ENCODE data around the gene FLOT2.
"Not testable (repeated sequence)": the region's sequence is repeated elsewhere in the genome, so short reads cannot be mapped to it uniquely, and the experiment has no call there.

FLOT2 gene, protein sequence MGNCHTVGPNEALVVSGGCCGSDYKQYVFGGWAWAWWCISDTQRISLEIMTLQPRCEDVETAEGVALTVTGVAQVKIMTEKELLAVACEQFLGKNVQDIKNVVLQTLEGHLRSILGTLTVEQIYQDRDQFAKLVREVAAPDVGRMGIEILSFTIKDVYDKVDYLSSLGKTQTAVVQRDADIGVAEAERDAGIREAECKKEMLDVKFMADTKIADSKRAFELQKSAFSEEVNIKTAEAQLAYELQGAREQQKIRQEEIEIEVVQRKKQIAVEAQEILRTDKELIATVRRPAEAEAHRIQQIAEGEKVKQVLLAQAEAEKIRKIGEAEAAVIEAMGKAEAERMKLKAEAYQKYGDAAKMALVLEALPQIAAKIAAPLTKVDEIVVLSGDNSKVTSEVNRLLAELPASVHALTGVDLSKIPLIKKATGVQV

GRCh38 chr17:28896884-28897768, at the start of gene FLOT2:
Gene FLOT2 (minus strand): TSS chr17:28897733. CDS start chr17:28897574, 159 bp downstream.
- DNase-seq, result no peak

- no peak for DNase-seq
Observed at GRCh38 chr17:28946239-28946638, 48.7 kb upstream of the FLOT2 start.

- DNase-seq, result no peak
Observed at GRCh38 chr17:28944862-28945741, 47.6 kb upstream of the FLOT2 start.

DNA sequence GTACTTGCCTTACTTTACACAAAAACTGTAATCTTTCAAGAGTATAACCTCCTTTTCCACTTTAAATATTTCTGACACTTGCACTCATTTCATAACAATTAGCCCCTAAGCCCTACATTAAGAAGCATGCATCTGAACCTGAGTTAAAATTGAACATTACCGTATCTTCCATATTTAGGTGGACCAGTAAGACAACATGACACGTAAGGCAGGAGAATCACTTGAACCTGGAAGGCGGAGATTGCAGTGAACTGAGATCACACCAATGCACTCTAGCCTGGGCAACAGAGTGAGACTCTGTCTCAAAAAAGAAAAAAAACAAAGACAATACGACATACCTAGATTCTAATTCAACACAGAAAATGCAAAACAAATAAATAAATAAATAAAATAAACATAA, 46.8 kb upstream of the FLOT2 start:
- DNase-seq, result no peak

DNA sequence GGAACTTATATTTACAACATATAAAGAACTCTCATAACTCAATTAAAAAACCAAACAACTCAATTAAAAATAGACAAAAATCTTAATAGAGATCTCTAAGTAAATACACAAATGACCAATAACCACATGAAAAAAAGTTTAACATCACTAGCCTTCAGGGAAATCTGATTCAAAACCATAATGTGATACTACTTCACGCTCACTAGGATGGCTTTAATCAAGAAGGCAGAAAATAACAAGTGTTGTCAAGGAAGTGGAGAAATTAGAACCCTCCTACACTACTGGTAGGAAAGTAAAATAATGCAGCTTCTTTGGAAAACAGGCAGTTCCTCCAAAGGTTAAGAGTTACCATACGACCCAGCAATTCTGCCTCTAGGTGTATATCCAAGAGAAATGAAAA, 45.4 kb upstream of the FLOT2 start:
- DNase-seq, result no peak

GRCh38 chr17:28941251-28941650, 43.7 kb upstream of the FLOT2 start:
- DNase-seq, result no peak

- no peak for DNase-seq
Observed at GRCh38 chr17:28940675-28941074, 43.1 kb upstream of the FLOT2 start.

GRCh38 chr17:28940142-28940541, 42.6 kb upstream of the FLOT2 start:
- DNase-seq, result no peak

- DNase-seq, result no peak
Observed at GRCh38 chr17:28938552-28938951, 41.0 kb upstream of the FLOT2 start.

DNA sequence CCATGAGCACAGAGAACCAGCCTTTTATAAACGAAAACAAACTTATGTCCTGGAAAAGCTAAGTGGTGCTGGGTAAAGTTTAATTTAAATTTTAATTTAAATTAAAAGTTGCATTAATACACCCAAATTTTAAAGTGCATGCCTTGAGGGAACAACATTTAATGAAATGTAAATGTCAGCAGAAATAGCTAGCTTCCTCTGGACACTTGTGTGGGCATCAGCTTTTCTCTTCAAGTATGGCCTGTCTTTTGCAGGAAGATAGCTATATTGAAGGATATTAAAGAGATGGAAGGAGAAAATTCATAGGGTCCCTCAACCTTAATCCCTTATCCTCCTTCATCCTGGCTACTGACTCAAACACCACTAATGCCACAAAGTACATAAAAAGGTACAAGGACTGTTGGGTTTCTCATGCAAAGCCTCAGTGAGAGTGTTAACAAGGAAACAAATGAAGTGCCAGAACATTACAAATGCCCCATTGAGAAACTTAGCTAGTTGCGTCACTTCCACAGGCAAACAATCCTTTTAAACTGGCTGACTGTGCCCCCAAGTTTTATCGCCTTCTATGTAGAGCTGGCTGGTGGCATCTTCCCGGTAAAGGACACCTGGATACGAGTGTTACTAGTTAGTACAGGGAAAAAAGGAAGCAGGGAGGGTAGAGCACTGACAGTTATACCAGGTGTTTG, 39.7 kb upstream of the FLOT2 start:
- DNase-seq, result no peak

- DNase-seq, result no peak
Observed at GRCh38 chr17:28935744-28936460, 38.4 kb upstream of the FLOT2 start.

- DNase-seq, result not testable (repeated sequence)
Observed at GRCh38 chr17:28934508-28934907, 37.0 kb upstream of the FLOT2 start.

GRCh38 chr17:28929787-28930186, 32.3 kb upstream of the FLOT2 start:
- DNase-seq, result no peak

GRCh38 chr17:28928061-28928460, 30.5 kb upstream of the FLOT2 start:
- DNase-seq, result no peak

DNA sequence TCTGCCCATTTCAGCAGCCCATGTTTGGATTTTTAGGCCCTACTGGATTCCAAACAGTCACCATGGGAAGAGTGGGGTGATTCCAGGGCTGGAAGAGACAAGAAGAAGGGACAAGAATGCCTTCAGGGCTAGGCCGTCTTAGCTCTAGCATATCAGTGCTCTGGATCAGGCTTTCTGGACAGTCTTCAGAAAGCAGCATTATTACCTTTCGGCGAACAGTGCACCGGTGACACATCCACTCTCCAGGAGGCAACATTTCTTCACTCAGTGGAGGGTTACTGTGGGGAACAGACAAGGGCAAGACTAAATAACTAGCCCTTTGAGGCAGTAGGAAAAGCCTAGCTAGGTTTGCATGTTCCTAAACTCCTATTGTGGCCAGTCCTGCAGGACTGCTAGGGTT, 29.3 kb upstream of the FLOT2 start:
- no peak for DNase-seq

DNA sequence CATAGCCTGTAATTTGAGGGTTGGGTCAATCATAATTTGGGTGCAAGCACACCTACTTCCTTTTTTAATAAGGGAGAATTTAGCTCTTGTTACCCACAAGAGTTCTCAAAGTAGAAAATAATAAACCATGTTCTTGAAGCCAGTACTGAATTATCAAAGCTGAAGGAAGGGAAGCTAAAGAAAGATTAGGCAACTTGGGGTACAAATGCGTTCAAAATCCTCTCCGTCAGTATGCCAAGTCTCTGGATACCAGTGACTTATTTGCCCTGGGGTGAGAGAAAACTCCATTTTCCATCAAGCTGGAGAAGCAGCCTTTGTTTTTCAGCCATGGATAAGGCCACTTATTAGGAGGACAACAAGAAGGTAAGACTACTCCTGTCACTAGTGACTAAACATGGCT, 28.8 kb upstream of the FLOT2 start:
- DNase-seq, result no peak

DNA sequence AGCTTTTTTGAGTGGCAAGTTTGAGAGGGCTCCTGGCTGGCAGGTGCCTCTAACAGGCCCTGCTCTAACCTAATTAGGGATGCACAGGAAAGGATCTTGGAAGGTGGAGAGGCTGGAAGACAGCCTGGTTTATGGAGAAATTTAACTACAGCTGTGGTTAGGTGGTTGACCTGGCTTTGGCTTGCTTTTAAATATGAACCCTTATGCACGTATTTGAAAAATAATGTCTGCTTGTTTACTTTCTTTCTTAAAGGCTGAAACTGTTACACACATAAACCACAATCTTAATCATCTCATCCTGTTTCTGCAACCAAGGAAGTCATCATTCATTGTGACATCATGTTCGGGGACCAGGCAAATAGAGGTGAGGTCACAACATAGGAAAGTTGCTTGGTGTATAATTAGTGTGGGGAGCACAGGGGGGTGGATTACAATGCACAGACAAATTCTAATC, 28.4 kb upstream of the FLOT2 start:
- DNase-seq, result no peak

- DNase-seq, result no peak
Observed at GRCh38 chr17:28920201-28920600, 22.7 kb upstream of the FLOT2 start.

DNA sequence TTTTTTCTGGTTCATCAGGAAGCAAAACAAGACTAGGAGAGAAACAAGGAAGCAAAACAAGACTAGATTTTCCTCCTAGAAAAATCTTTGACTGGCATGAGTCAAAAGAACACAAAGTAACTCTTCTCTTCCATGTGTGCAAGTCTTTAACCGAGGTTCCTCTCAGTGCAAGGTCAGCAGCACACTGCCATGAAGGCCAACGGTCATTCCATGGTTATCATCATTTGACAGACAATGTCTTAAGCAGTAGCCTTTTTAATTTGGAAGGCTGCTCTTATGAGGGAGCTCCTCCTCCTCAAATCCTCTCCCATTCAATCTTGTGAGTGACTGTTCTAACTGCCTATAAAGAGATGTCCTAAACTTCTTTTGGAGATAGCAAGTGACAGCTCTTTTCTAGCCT, 20.8 kb upstream of the FLOT2 start:
- no peak for DNase-seq

- DNase-seq, result no peak
Observed at GRCh38 chr17:28917465-28917864, 19.9 kb upstream of the FLOT2 start.

GRCh38 chr17:28917029-28917428, 19.5 kb upstream of the FLOT2 start:
- DNase-seq, result no peak
